ENCODE data around the gene AP1S1. TPM values are rescaled to one million over a fixed set of nuclear protein-coding genes. Genes with fewer than 3 reads are reported as not detected.
A peak's percentile ranks its signal among the peaks of the same experiment; 100 is the strongest.
"Not testable (repeated sequence)": the region's sequence is repeated elsewhere in the genome, so short reads cannot be mapped to it uniquely, and the experiment has no call there.

The AP1S1 gene
- total RNA-seq, 1 experiment from 2014 or later = 52.3 TPM

- Histone ChIP-seq H3K27me3 (replicated peaks; ENCODE audit: control insufficient read depth, insufficient read depth, low read length) (no peaks in the 10 kb centered on the region), H3K36me3 (ENCODE audit: control insufficient read depth, insufficient read depth, low read length) (no peaks in the 10 kb centered on the region; the same call in 1 of the 2 replicates), H3K9me3 (no peaks in the 10 kb centered on the region), H3K4me3 (ENCODE audit: low read depth, low read length) (no peak overlapping the region), H3K4me1 (peaks cover 20% of the 10 kb centered on the region)
- TF ChIP-seq, protein P1, sequence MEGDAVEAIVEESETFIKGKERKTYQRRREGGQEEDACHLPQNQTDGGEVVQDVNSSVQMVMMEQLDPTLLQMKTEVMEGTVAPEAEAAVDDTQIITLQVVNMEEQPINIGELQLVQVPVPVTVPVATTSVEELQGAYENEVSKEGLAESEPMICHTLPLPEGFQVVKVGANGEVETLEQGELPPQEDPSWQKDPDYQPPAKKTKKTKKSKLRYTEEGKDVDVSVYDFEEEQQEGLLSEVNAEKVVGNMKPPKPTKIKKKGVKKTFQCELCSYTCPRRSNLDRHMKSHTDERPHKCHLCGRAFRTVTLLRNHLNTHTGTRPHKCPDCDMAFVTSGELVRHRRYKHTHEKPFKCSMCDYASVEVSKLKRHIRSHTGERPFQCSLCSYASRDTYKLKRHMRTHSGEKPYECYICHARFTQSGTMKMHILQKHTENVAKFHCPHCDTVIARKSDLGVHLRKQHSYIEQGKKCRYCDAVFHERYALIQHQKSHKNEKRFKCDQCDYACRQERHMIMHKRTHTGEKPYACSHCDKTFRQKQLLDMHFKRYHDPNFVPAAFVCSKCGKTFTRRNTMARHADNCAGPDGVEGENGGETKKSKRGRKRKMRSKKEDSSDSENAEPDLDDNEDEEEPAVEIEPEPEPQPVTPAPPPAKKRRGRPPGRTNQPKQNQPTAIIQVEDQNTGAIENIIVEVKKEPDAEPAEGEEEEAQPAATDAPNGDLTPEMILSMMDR (IDR thresholded peaks at IDR 0.05; ENCODE audit: insufficient read depth in 1 of 2, low read depth in 1 of 2, low read length in 1 of 2, severe bottlenecking in 1 of 2, unreplicated experiment in 1 of 2) = no peak
- Mint-ChIP-seq H3K27me3 (ENCODE audit: insufficient read depth, unreplicated experiment) (no peaks in the 10 kb centered on the region), H3K36me3 (ENCODE audit: insufficient read depth, unreplicated experiment) (peaks cover 6% of the 10 kb centered on the region), H3K4me3 (ENCODE audit: unreplicated experiment) (peak overlapping the region; percentile 70), H3K4me1 (ENCODE audit: low read depth, unreplicated experiment) (peaks cover 14% of the 10 kb centered on the region), H3K9me3 (ENCODE audit: unreplicated experiment) (no peaks in the 10 kb centered on the region), H3K27ac (ENCODE audit: unreplicated experiment) (peak overlapping the region; percentile 70)
- intact Hi-C loops (cut with micrococcal nuclease; ENCODE audit: unreplicated experiment) = loop anchor here (1.0 to 2.0 kb wide), 3 partner anchors 17 to 51 kb away; partner anchors contain the start of gene ZNHIT1
- ChIA-PET CTCF (interaction anchor here (2.5 kb wide), 1 partner anchor 10 kb away, joined by 12 read pairs; no protein-coding TSS in a partner anchor), POLR2A (interaction anchor here (0.5 kb wide), 2 partner anchors 10 to 350 kb away, joined by 3 to 4 read pairs; partner anchors contain the start of gene SLC12A9)
- DNase-seq = no peak
- BruUV-seq (replicated peaks) = no TSS peak
Observed at GRCh38 chr7:101201695-101202602, 47.7 kb downstream of the AP1S1 start.

DNA sequence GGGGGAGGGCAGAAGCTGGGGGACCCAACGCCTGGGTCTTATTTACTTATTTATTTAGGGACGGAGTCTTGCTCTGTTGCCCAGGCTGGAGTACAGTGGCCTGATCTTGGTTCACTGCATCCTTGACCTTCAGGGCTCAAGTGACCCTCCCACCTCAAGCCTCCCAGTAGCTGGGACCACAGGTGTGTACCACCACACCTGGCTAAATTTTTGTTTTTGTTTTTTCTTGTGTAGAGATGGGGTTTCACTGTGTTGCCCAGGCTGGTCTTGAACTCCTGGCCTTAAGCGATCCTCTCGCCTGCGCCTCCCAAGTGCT is 48.3 kb downstream of the AP1S1 start:
- BruUV-seq (replicated peaks) = no TSS peak
- POLR2A ChIA-PET = interaction anchor here (0.5 kb wide), 1 partner anchor 350 kb away, joined by 4 read pairs; the partner anchor contains the start of gene SLC12A9

DNA sequence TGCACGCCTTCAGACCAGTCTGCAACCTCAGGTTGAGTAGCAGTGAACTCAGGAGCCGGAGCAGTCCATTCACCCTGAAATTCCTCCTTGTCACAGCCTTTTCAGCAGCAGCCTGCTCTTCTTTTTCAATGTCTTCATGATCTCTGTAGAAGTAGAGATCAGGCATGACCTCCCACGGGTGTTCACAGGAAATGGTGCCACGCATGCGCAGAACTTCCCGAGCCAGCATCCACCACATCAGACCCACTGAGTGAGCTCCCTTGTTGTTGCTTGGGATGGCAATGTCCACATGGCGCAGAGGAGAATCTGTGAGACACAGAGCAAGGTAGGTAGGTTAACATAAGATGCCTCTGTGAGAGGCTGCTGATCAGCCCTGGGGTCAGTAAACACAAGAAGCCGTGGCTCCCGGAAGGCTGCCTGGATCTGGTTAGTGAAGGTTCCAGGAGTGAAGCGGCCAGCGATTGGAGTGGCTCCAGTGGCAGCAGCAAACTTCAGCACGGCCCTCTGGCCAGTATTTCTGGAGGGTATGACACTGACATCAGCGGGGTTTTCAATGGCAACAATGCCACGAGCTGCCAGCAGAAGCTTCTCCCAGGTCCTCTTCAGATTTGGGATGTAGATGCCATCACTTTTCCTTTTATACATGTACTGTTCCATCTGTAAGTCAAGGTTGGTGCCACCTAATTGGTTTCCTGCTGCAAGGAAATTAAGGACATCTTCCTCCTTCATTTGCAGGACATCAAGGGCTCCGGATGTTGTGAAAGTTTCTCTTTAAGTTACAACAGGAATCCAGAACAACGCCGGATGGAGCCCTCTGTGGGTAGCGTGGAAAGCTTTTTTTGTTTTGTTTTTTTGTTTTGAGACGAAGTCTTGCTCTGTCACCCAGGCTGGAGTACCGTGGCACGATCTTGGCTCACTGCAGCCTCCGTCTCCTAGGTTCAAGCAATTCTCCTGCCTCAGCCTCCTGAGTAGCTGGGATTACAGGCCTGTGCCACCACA is 49.8 kb downstream of the AP1S1 start:
- DNase-seq; H3K27me3 Mint-ChIP-seq (ENCODE audit: insufficient read depth, unreplicated experiment); H3K9me3 Mint-ChIP-seq (ENCODE audit: unreplicated experiment); intact Hi-C loops (cut with micrococcal nuclease; ENCODE audit: unreplicated experiment); H3K27me3 ChIP-seq (replicated peaks; ENCODE audit: control insufficient read depth, insufficient read depth, low read length); H3K36me3 ChIP-seq (ENCODE audit: control insufficient read depth, insufficient read depth, low read length); H3K27ac Mint-ChIP-seq (ENCODE audit: unreplicated experiment); H3K9me3 ChIP-seq; H3K4me3 Mint-ChIP-seq (ENCODE audit: unreplicated experiment); H3K4me3 ChIP-seq (ENCODE audit: low read depth, low read length); BruUV-seq (replicated peaks): not testable (repeated sequence)
- POLR2A ChIA-PET = interaction anchor here (1.4 kb wide), 1 partner anchor 14 kb away, joined by 4 read pairs; the partner anchor contains the start of gene ZNHIT1
- Mint-ChIP-seq H3K4me1 (ENCODE audit: low read depth, unreplicated experiment) (peaks cover 14% of the 10 kb centered on the region), H3K36me3 (ENCODE audit: insufficient read depth, unreplicated experiment) (peaks cover 19% of the 10 kb centered on the region)
- CTCF ChIA-PET = interaction anchor here (1.2 kb wide), 1 partner anchor 14 kb away, joined by 4 read pairs; the partner anchor contains the start of genes PLOD3 and ZNHIT1
- peaks cover 20% of the 10 kb centered on the region for H3K4me1 ChIP-seq

More for the DNA sequence above, 48.3 kb downstream of the AP1S1 start:
- TF ChIP-seq, protein P1 (IDR thresholded peaks at IDR 0.05; ENCODE audit: insufficient read depth in 1 of 2, low read depth in 1 of 2, low read length in 1 of 2, severe bottlenecking in 1 of 2, unreplicated experiment in 1 of 2) = no peak
- Mint-ChIP-seq H3K4me1 (ENCODE audit: low read depth, unreplicated experiment) (peaks cover 14% of the 10 kb centered on the region), H3K4me3 (ENCODE audit: unreplicated experiment) (no peak overlapping the region), H3K27me3 (ENCODE audit: insufficient read depth, unreplicated experiment) (no peaks in the 10 kb centered on the region), H3K36me3 (ENCODE audit: insufficient read depth, unreplicated experiment) (peaks cover 7% of the 10 kb centered on the region), H3K27ac (ENCODE audit: unreplicated experiment) (no peak overlapping the region), H3K9me3 (ENCODE audit: unreplicated experiment) (no peaks in the 10 kb centered on the region)
- Histone ChIP-seq H3K4me1 (peaks cover 20% of the 10 kb centered on the region), H3K9me3 (no peaks in the 10 kb centered on the region), H3K4me3 (ENCODE audit: low read depth, low read length) (no peak overlapping the region), H3K36me3 (ENCODE audit: control insufficient read depth, insufficient read depth, low read length) (no peaks in the 10 kb centered on the region; the same call in 1 of the 2 replicates), H3K27me3 (replicated peaks; ENCODE audit: control insufficient read depth, insufficient read depth, low read length) (no peaks in the 10 kb centered on the region)
- CTCF ChIA-PET = interaction anchor here (1.2 to 2.5 kb wide), 2 partner anchors 10 to 15 kb away, joined by 4 to 12 read pairs; partner anchors contain the start of genes PLOD3 and ZNHIT1
- no peak for DNase-seq
- intact Hi-C loops (cut with micrococcal nuclease; ENCODE audit: unreplicated experiment) = no loop called here

Measured in Caco-2 (cell line).